ENCODE results near the gene ARSJ.

The ARSJ gene

GRCh38 chr4:113987382-113987941, 8.0 kb upstream of the ARSJ start:
- no peak for DNase-seq

- DNase-seq, result no peak
These were observed 2.7 kb upstream of the ARSJ start for GRCh38 chr4:113982181-113982580.

GRCh38 chr4:113981591-113981990, 2.1 kb upstream of the ARSJ start:
- no peak for DNase-seq

GRCh38 chr4:113979905-113980615, 613 bp upstream of the ARSJ start:
- no peak for DNase-seq

GRCh38 chr4:113978561-113979147, 793 bp downstream of the ARSJ start:
- DNase-seq, result no peak

GRCh38 chr4:113978105-113978504, 1.3 kb downstream of the ARSJ start:
- DNase-seq, result no peak

- no peak for DNase-seq
These were observed 2.0 kb downstream of the ARSJ start for GRCh38 chr4:113977526-113977855.

- DNase-seq, result no peak
These were observed 2.5 kb downstream of the ARSJ start for GRCh38 chr4:113976741-113977525.

- DNase-seq, result no peak
These were observed 3.9 kb downstream of the ARSJ start for GRCh38 chr4:113975578-113975977.

GRCh38 chr4:113974467-113974866, 5.0 kb downstream of the ARSJ start:
- no peak for DNase-seq

GRCh38 chr4:113973345-113973744, 6.1 kb downstream of the ARSJ start:
- no peak for DNase-seq

- no peak for DNase-seq
These were observed 6.7 kb downstream of the ARSJ start for GRCh38 chr4:113972781-113973180.

- DNase-seq, result no peak
These were observed 7.6 kb downstream of the ARSJ start for GRCh38 chr4:113971706-113972360.

GRCh38 chr4:113969709-113970334, 9.6 kb downstream of the ARSJ start:
- no peak for DNase-seq

- DNase-seq, result no peak
These were observed 11.0 kb downstream of the ARSJ start for GRCh38 chr4:113968473-113968872.

- no peak for DNase-seq
These were observed 11.8 kb downstream of the ARSJ start for GRCh38 chr4:113967687-113968086.

GRCh38 chr4:113962719-113963265, 16.7 kb downstream of the ARSJ start:
- no peak for DNase-seq

GRCh38 chr4:113962016-113962347, 17.5 kb downstream of the ARSJ start:
- DNase-seq, result no peak

GRCh38 chr4:113960684-113961321, 18.6 kb downstream of the ARSJ start:
- DNase-seq, result no peak

- DNase-seq, result no peak
These were observed 19.9 kb downstream of the ARSJ start for GRCh38 chr4:113959539-113959937.

- no peak for DNase-seq
These were observed 20.5 kb downstream of the ARSJ start for GRCh38 chr4:113958766-113959538.
